ENCODE results near the gene EEF1G.

EEF1G gene

DNA sequence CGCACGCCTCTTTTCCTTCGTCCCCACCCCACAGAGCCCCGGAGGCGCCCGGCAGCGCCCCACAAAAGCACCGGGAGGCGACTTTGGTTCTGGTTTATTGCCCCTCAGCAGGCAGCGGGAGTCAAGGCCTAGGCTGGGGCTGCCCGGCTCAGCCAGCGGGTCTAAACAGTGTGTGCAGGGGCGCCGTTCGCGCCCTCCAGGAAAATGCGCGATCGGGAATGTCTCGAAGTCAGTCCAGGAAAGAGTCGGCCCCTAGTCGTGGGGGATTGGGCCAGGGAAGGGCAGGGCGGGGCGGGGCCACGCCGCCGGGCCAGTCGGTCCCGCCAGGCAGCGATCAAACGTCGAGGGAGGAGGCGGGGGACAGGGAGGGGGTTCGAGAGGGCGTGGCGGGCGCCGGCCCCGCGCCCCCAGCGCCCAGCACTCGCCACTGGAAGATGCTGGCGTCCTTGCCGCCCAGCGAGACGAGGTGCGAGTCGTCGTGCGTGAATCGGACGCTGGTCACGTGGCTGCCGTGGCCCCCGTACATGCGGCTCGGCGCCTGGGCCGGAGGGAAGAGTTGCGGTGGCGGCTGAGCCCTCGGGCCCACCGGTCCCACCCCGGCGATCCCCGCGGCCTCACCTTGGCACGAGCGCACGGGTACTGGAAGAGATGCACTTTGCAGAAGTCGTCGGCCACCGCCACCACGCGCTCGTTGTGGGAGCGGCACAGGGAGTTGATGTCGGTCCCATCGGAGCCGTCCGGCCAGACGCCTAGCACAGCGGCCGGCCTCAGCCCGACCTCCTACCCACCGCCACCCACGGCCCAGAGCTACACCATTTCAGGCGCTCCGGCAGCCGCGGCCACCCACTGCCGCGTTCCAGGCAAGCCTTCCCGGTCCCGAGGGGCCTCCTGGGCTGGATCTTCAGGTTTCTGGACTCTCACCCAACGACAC is 28.7 kb upstream of the EEF1G start:
- H3K36me3 ChIP-seq (ENCODE audit: control insufficient read depth, low read length) = peaks cover 75% of the 10 kb centered on the region
- H3K4me1 ChIP-seq (ENCODE audit: control insufficient read depth, low read length) = peaks cover 40% of the 10 kb centered on the region
- H4K20me1 ChIP-seq (ENCODE audit: control insufficient read depth, insufficient read depth, low read depth, low read length) = peaks cover 8% of the 10 kb centered on the region; the same call in 1 of the 2 replicates
- no peaks in the 10 kb centered on the region for H3K9me3 ChIP-seq (ENCODE audit: control insufficient read depth, insufficient read depth, low read length)
- 0 out of 2 replicates have a peak, but pooled peaks cover 6% of the 10 kb centered on the region for H3F3A ChIP-seq (ENCODE audit: control insufficient read depth, insufficient read depth)
- H3K4me2 ChIP-seq (ENCODE audit: low read length) = peak overlapping the region; percentile 84
- H3K27ac ChIP-seq (ENCODE audit: low read depth, low read length) = peak overlapping the region; percentile 55
- no peaks in the 10 kb centered on the region for H3K27me3 ChIP-seq (ENCODE audit: control insufficient read depth, low read length)
- H3K79me2 ChIP-seq (ENCODE audit: control insufficient read depth, low read length) = peaks cover 41% of the 10 kb centered on the region
- H3K9me2 ChIP-seq (replicated peaks; ENCODE audit: control insufficient read depth, low read length) = no peaks in the 10 kb centered on the region
- peak overlapping the region; percentile 89 for H3K4me3 ChIP-seq (ENCODE audit: low read length)
- no peak for TF ChIP-seq EZH2phosphoT487 (IDR thresholded peaks at IDR 0.05; ENCODE audit: borderline replicate concordance, low read length)
- TF ChIP-seq, protein P1, sequence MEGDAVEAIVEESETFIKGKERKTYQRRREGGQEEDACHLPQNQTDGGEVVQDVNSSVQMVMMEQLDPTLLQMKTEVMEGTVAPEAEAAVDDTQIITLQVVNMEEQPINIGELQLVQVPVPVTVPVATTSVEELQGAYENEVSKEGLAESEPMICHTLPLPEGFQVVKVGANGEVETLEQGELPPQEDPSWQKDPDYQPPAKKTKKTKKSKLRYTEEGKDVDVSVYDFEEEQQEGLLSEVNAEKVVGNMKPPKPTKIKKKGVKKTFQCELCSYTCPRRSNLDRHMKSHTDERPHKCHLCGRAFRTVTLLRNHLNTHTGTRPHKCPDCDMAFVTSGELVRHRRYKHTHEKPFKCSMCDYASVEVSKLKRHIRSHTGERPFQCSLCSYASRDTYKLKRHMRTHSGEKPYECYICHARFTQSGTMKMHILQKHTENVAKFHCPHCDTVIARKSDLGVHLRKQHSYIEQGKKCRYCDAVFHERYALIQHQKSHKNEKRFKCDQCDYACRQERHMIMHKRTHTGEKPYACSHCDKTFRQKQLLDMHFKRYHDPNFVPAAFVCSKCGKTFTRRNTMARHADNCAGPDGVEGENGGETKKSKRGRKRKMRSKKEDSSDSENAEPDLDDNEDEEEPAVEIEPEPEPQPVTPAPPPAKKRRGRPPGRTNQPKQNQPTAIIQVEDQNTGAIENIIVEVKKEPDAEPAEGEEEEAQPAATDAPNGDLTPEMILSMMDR (IDR thresholded peaks at IDR 0.05; ENCODE audit: low read depth, low read length, poor library complexity, severe bottlenecking) = no peak

DNA sequence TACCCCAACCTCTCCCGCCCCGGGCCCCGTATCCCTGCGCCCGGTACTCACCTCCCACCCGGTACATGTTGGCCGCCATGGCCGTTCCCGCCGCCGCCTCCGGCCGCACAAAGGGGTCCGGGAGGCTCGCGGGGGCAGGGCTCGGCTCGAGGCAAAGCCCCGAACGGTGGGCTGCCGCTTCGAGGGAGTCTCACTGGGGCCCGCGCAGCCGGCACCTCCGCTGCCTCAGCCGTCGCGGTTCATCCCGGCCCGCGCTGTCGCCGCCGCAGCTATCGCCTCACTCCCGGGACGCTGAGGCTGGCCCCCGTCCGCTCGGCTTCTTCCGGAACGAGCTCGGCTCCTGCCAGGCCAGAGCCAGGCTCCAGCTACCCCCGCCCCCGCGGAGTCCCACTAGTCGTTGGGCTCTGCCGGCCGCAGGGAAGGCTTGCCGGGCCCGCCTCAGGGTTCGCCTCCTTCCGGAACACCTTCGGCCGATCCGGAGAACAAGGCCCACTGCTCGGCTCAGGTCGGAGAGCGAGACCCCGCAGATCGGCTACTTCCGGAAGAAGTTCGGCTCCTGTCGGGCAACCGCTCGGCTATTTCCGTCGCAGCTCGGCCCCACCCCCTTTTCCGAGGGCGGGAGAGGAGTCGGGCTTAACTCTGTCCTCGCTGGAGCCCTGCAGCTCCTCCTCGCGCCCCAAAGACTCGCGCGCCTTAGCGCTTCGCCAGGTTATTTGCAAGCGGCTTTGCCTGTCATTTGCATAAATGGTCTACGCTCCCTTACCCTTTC is 27.9 kb upstream of the EEF1G start, which contains the start of gene MTA2:
MTA2 (minus strand) TSS at position 494 of the 769 bp plus-strand sequence; CDS start at position 79, 415 bp downstream.
- H3K4me2 ChIP-seq (ENCODE audit: low read length) = peak within 1 kb of the TSS; percentile 90
- H4K20me1 ChIP-seq (ENCODE audit: control insufficient read depth, insufficient read depth, low read depth, low read length) = peaks cover 8% of the 10 kb centered on the region; the same call in 1 of the 2 replicates
- H3K4me1 ChIP-seq (ENCODE audit: control insufficient read depth, low read length) = peaks cover 32% of the 10 kb centered on the region
- TF ChIP-seq EZH2phosphoT487 (IDR thresholded peaks at IDR 0.05; ENCODE audit: borderline replicate concordance, low read length) = no peak
- TF ChIP-seq, protein P1 (IDR thresholded peaks at IDR 0.05; ENCODE audit: low read depth, low read length, poor library complexity, severe bottlenecking) = no peak
- H3K27ac ChIP-seq (ENCODE audit: low read depth, low read length) = peak within 1 kb of the TSS; percentile 73
- H3K36me3 ChIP-seq (ENCODE audit: control insufficient read depth, low read length) = peaks cover 76% of the 10 kb centered on the region
- no peaks in the 10 kb centered on the region for H3K27me3 ChIP-seq (ENCODE audit: control insufficient read depth, low read length)
- H3K9me2 ChIP-seq (replicated peaks; ENCODE audit: control insufficient read depth, low read length) = no peaks in the 10 kb centered on the region
- H3F3A ChIP-seq (ENCODE audit: control insufficient read depth, insufficient read depth) = 0 out of 2 replicates have a peak, but pooled peaks cover 6% of the 10 kb centered on the region
- H3K9me3 ChIP-seq (ENCODE audit: control insufficient read depth, insufficient read depth, low read length) = no peaks in the 10 kb centered on the region
- H3K79me2 ChIP-seq (ENCODE audit: control insufficient read depth, low read length) = peaks cover 44% of the 10 kb centered on the region
- peak within 1 kb of the TSS; percentile 89 for H3K4me3 ChIP-seq (ENCODE audit: low read length)

DNA sequence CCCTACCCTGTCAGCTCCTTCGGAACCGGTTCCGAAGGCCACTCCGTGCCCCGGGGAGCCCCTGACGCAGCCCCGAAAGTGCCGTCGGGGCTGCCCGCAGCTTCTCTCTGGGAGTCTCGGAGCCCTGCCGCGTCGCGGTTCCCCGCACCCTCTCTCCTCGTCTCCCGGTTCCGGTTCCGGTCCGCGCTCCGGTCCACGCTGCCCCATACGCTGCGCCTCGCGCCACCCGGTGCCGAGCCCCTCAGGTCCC is 27.4 kb upstream of the EEF1G start:
- TF ChIP-seq EZH2phosphoT487 (IDR thresholded peaks at IDR 0.05; ENCODE audit: borderline replicate concordance, low read length) = no peak
- TF ChIP-seq, protein P1 (IDR thresholded peaks at IDR 0.05; ENCODE audit: low read depth, low read length, poor library complexity, severe bottlenecking) = no peak
- H3K79me2 ChIP-seq (ENCODE audit: control insufficient read depth, low read length) = peaks cover 44% of the 10 kb centered on the region
- H4K20me1 ChIP-seq (ENCODE audit: control insufficient read depth, insufficient read depth, low read depth, low read length) = peaks cover 8% of the 10 kb centered on the region; the same call in 1 of the 2 replicates
- H3K27ac ChIP-seq (ENCODE audit: low read depth, low read length) = peak overlapping the region; percentile 73
- no peaks in the 10 kb centered on the region for H3K27me3 ChIP-seq (ENCODE audit: control insufficient read depth, low read length)
- H3K36me3 ChIP-seq (ENCODE audit: control insufficient read depth, low read length) = peaks cover 77% of the 10 kb centered on the region
- H3K9me2 ChIP-seq (replicated peaks; ENCODE audit: control insufficient read depth, low read length) = no peaks in the 10 kb centered on the region
- H3K4me1 ChIP-seq (ENCODE audit: control insufficient read depth, low read length) = peaks cover 32% of the 10 kb centered on the region
- H3F3A ChIP-seq (ENCODE audit: control insufficient read depth, insufficient read depth) = 0 out of 2 replicates have a peak, but pooled peaks cover 6% of the 10 kb centered on the region
- peak overlapping the region; percentile 89 for H3K4me3 ChIP-seq (ENCODE audit: low read length)
- peak overlapping the region; percentile 90 for H3K4me2 ChIP-seq (ENCODE audit: low read length)
- H3K9me3 ChIP-seq (ENCODE audit: control insufficient read depth, insufficient read depth, low read length) = no peaks in the 10 kb centered on the region
